Epithelial cell of proximal tubule (primary cell): Measurements from ENCODE around the gene PADI3. TPM values are rescaled to one million over a fixed set of nuclear protein-coding genes. Genes with fewer than 3 reads are reported as not detected.

Experiments
- DNase-seq: peaks from one replicate; pipeline ENCODE4 v3.0.0-alpha.2; 2011; ENCODE audit warnings: low read depth
- H3K4me3 ChIP-seq: 2 replicates; pipeline ENCODE4 v1.5.1; 2011; ENCODE audit warnings: low read depth, mild to moderate bottlenecking, low read length
- CTCF ChIP-seq: conservative IDR thresholded peaks from 2 replicates; pipeline ENCODE4 v1.5.1; 2012; ENCODE audit warnings: low read depth, mild to moderate bottlenecking, low read length
- total RNA-seq: library from RNA; depleted of rRNA; stranded (reverse); fragments of >200 nt; gene quantifications from 2 replicates; pipeline ENCODE4 v1.2.3, GENCODE V29; 2015

The PADI3 gene
- total RNA-seq, 1 donor from 2014 or later = not detected

GRCh38 chr1:17270891-17271765 lies 22.2 kb downstream of the PADI3 start:
- TF ChIP-seq CTCF = no peak
- no peak for DNase-seq
- H3K4me3 ChIP-seq = no peak overlapping the region

DNA sequence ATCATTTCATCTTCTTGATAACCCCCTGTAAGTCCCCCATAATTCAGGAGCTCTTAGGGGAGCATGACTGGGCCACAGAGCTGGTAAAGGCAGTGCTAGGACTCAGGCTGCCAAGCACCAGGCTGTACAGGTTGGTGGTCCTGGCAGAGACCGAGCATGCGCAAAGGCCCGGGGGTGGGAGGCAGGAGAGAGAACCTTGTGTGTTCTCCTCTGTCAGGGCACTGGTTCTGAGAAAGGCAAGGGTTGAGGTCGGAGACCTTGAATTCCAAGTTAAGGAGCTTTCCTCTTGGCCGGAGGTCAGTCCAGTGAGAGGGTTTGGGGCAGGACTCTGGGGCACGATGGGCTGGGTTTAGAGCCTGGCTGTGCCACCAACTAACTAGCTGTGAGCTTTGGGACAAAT lies 23.2 kb downstream of the PADI3 start:
- H3K4me3 ChIP-seq = no peak overlapping the region
- DNase-seq = no peak
- no peak for TF ChIP-seq CTCF

DNA sequence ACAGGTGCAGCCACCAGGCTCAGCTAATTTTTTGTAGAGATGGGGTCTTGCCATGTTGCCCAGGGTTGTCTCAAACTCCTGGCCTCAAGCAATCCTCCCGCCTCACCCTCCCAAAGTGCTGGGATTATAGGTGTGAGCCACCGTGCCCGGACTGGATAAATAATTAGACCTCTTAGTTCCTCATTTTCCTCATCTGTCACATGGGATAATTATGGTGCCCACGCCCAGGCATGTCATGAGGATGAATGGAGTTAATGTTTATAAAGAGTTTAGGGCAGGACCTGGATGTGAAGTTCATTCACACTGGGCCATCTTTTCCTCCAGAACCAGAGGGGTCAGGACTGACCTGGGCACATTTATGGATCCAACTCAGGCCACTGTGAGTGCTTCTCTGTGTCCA lies 23.7 kb downstream of the PADI3 start:
- no peak for TF ChIP-seq CTCF
- no peak overlapping the region for H3K4me3 ChIP-seq
- DNase-seq = no peak

DNA sequence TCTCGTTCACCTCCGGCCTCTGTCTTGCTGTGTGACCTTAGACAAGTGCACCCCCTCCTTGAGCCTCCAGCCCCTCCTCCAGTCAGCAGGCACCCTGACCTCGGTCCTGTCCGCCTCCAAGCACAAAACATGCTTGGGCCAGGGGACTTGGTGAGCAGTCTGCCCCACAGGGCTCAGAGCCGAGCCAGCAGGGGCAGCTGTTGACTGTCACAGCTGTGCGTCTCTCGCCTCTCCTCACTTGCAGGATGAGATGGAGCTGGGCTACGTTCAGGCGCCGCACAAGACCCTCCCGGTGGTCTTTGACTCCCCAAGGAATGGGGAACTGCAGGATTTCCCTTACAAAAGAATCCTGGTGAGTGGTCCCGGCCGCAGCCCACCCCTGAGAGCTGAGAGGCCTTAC lies 24.2 kb downstream of the PADI3 start:
- no peak overlapping the region for H3K4me3 ChIP-seq
- no peak for DNase-seq
- no peak for TF ChIP-seq CTCF

DNA sequence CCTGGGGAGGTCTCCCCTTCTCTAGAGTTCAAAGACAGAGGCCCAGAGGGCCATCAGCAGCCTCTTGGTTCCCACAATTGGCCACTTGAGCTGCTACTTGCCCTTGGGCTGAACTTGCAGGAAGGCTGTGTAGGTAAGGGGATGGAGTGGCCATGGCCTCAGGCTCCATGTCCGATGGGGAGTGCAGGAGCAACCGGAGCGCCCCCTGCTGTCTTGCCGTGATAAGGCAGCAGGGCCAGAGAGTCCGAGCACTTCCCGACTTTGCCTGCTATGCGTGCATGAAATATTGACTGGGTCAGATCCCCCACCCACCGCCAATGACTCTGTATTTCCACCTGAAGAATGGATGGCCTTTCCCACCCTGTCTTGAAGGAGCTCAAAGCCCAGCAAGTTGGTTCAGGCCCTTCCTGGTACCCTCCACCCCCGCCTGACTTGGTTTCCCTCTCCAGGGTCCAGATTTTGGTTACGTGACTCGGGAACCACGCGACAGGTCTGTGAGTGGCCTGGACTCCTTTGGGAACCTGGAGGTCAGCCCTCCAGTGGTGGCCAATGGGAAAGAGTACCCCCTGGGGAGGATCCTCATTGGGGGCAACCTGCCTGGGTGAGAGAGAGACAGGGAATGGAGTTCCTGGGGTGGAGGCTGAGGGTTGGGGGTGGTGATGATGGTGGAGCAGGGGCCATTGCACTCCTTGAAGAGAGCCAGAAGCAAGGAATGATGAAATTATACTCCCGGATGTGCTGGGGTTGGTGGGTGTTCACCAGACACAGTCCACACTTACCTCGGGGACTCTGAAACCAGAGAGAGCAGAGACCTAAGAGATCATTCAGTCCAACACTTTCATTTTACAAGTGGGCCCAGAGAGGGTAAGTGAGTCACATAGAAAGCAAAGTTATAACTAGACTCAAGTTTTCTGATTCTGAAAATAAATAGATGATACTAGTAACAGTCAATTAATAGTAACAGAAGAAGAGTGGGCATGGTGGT lies 25.6 kb downstream of the PADI3 start:
- no peak overlapping the region for H3K4me3 ChIP-seq
- peak; percentile 59 for TF ChIP-seq CTCF
- DNase-seq = no peak

DNA sequence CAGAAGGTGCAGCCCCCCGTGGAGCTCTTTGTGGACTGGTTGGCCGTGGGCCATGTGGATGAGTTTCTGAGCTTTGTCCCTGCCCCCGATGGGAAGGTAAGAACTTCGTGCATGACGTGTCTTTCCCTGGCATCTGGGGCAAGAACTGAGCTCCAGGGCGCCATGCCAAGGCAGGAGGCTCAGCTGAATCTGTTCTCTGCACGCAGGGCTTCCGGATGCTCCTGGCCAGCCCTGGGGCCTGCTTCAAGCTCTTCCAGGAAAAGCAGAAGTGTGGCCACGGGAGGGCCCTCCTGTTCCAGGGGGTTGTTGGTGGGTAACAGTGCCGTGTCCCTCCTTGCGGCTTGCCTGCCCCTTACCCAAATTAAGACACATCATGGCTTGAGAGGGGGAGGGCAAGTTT lies 27.7 kb downstream of the PADI3 start:
- H3K4me3 ChIP-seq = no peak overlapping the region
- TF ChIP-seq CTCF = peak; percentile 30
- DNase-seq = no peak
